Stomach (tissue), 9 donors: ENCODE data around the gene EDEM1. TPM values are rescaled to one million over a fixed set of nuclear protein-coding genes. Genes with fewer than 3 reads are reported as not detected.

Experiments used
- DNase-seq, 2 donors: peaks; one replicate each; pipeline versions ENCODE4 v3.0.0 to v3.0.0-alpha.2; 2013 to 2019
- H3K27ac ChIP-seq, 5 donors: fragments of 200-600 bp in 4 of 5; sonication (generic) in 4 of 5; one replicate each; pipeline ENCODE4 v1.5.1; 2013 to 2019; ENCODE audit warnings: mild to moderate bottlenecking in 1 of 5, moderate library complexity in 1 of 5
- H3K27me3 ChIP-seq, 3 donors: fragments of 200-600 bp; sonication (generic); one replicate each; pipeline ENCODE4 v1.5.1; 2017 to 2019; ENCODE audit warnings: mixed run types in 1 of 3
- H3K36me3 ChIP-seq, 4 donors: fragments of 200-600 bp; sonication (generic); 1 replicate in 3 of 4; 2 replicates in 1 of 4; pipeline ENCODE4 v1.5.1; 2016 to 2019
- H3K4me1 ChIP-seq, 4 donors: fragments of 200-600 bp; sonication (generic); one replicate each; pipeline ENCODE4 v1.5.1; 2016 to 2019
- H3K4me3 ChIP-seq, 4 donors: fragments of 200-600 bp; sonication (generic) in 3 of 4; one replicate each; pipeline ENCODE4 v1.5.1; 2016 to 2019; ENCODE audit warnings: mild to moderate bottlenecking in 1 of 4
- H3K9me3 ChIP-seq, 4 donors: fragments of 200-600 bp; sonication (generic); one replicate each; pipeline ENCODE4 v1.5.1; 2016 to 2019
- CTCF ChIP-seq, 7 experiments: fragments of 450-650 bp in 4 of 7; fragments of 200-600 bp in 3 of 7; sonication (generic) in 3 of 7; IDR thresholded peaks; one replicate each; pipeline ENCODE4 v1.5.1; 2016 to 2019; ENCODE audit warnings: antibody characterized with exemption in 7 of 7, control low read depth in 2 of 7, mild to moderate bottlenecking in 1 of 7
- EP300 ChIP-seq: sonication (generic); formaldehyde crosslinking; IDR thresholded peaks from one replicate; pipeline ENCODE4 v1.6.1; 2017; ENCODE audit warnings: antibody characterized with exemption
- POLR2A ChIP-seq, 4 donors: fragments of 450-650 bp; IDR thresholded peaks; one replicate each; pipeline ENCODE4 v1.6.1; 2016; ENCODE audit warnings: antibody characterized with exemption in 4 of 4, control low read depth in 2 of 4, mild to moderate bottlenecking in 1 of 4, moderate library complexity in 1 of 4
- POLR2AphosphoS5 ChIP-seq, 3 donors: sonication (generic); formaldehyde crosslinking; IDR thresholded peaks; one replicate each; pipeline ENCODE4 v1.6.1; 2016; ENCODE audit warnings: antibody characterized with exemption in 3 of 3
- WGBS, 5 donors: extraction: QIAGEN DNeasy Blood & Tissue Kit in 3 of 5; methylation state at CpG; one replicate each; pipeline versions ENCODE4 v1.1.5 to v1.1.7; 2013 to 2018; 5-methylcytosine and 5-hydroxymethylcytosine counted together
- intact Hi-C: fragments of 100-400 bp; cut with DNase I; formaldehyde crosslinking; loops from one replicate; pipeline ENCODE4 v1.15.1; 2023; ENCODE audit warnings: low total_unique reads
- polyA plus RNA-seq, 3 donors: library from polyadenylated mRNA; stranded (reverse); fragments of 200-250 nt; gene quantifications; one replicate each; pipeline ENCODE4 v1.2.3, GENCODE V29; 2013
- small RNA-seq, 4 donors: library from RNA; depleted of rRNA; stranded (forward); fragments of <200 nt; gene quantifications; one replicate each; pipeline ENCODE3, GENCODE V24; 2016
- total RNA-seq, 5 donors: library from RNA; depleted of rRNA; stranded (reverse); fragments of >200 nt; gene quantifications; one replicate each; pipeline versions ENCODE4 v1.1.0 to v1.2.3, GENCODE V29; 2014 to 2016
- donor health status: healthy with polysubstance abuse.
- donor health status: Bipolar disorder and iron deficiency.
- donor health status: healthy.

Gene EDEM1
- total and polyA plus RNA-seq, 8 donors, result 5.3 to 160 (median 30.5) TPM

- TF ChIP-seq POLR2AphosphoS5 (IDR thresholded peaks at IDR 0.05), result no peak
- TF ChIP-seq EP300, result no peak
- TF ChIP-seq CTCF (IDR thresholded peaks at IDR 0.05), result no peak
- no peak for TF ChIP-seq POLR2A (IDR thresholded peaks at IDR 0.05)
- H3K27ac ChIP-seq, result no peak overlapping the region
- 75 to 84% (median 81%) methylated on average over 7 of the region's 7 CpGs for WGBS, 5 donors
- DNase-seq, result no peak
- intact Hi-C loops, result no loop called here
- H3K4me1 ChIP-seq, result no peaks in the 10 kb centered on the region
- H3K27me3 ChIP-seq, result no peaks in the 10 kb centered on the region
- H3K4me3 ChIP-seq, result no peak overlapping the region
- no peaks in the 10 kb centered on the region for H3K9me3 ChIP-seq
- no peaks in the 10 kb centered on the region for H3K36me3 ChIP-seq
These were observed 77.6 kb downstream of the EDEM1 start for GRCh38 chr3:5264896-5265770.

GRCh38 chr3:5267252-5267651 is 79.7 kb downstream of the EDEM1 start:
- no peak for DNase-seq
- no peak overlapping the region for H3K27ac ChIP-seq
- H3K9me3 ChIP-seq, result no peaks in the 10 kb centered on the region
- no peaks in the 10 kb centered on the region for H3K4me1 ChIP-seq
- no peak overlapping the region for H3K4me3 ChIP-seq
- H3K36me3 ChIP-seq, result no peaks in the 10 kb centered on the region
- H3K27me3 ChIP-seq, result no peaks in the 10 kb centered on the region
- 65 to 85% (median 80%) methylated on average over 2 of the region's 2 CpGs for WGBS, 5 donors
- intact Hi-C loops, result no loop called here
- no peak for TF ChIP-seq EP300
- no peak for TF ChIP-seq POLR2AphosphoS5 (IDR thresholded peaks at IDR 0.05)

- intact Hi-C loops, result no loop called here
- H3K4me1 ChIP-seq, result no peaks in the 10 kb centered on the region
- no peaks in the 10 kb centered on the region for H3K27me3 ChIP-seq
- no peak overlapping the region for H3K27ac ChIP-seq
- no peaks in the 10 kb centered on the region for H3K9me3 ChIP-seq
- no peak overlapping the region for H3K4me3 ChIP-seq
- 84 to 96% (median 92%) methylated on average over 1 of the region's 1 CpG for WGBS, 5 donors
- H3K36me3 ChIP-seq, result no peaks in the 10 kb centered on the region
- DNase-seq, result no peak
- no peak for TF ChIP-seq POLR2A (IDR thresholded peaks at IDR 0.05)
These were observed 80.4 kb downstream of the EDEM1 start for GRCh38 chr3:5267889-5268288.

Small RNA genes within 50 kb of the gene (small RNA-seq; reads per million reads assigned to genes)
- gene MIR4790, result 0 reads per million in 4 donors
- gene RN7SL553P, result 0 reads per million in 4 donors

Other genes starting within 250 kb of the EDEM1 start
- 10 to 100 TPM in 4 of 5 donors, 1 to 10 TPM in 1; 7.6 to 34.7 (median 26.6) TPM for gene BHLHE40, start 208.3 kb upstream of the EDEM1 start, total RNA-seq
- gene BHLHE40, start 208.3 kb upstream of the EDEM1 start, polyA plus RNA-seq, result 10 to 100 TPM; 17.7 to 39.7 (median 24.1) TPM
- 10 to 100 TPM; 14.8 to 73.6 (median 43.2) TPM for gene ARL8B, start 65.4 kb upstream of the EDEM1 start, total RNA-seq
- gene ARL8B, start 65.4 kb upstream of the EDEM1 start, polyA plus RNA-seq, result 10 to 100 TPM; 23.6 to 28.6 (median 24.0) TPM